Brain pericyte (primary cell): Measurements from ENCODE around the gene RAD51B.

ENCODE experiments used
- DNase-seq: peaks from one replicate; pipeline ENCODE4 v3.0.0-alpha.2; 2012; ENCODE audit warnings: low read depth, low spot score

RAD51B gene

GRCh38 chr14:68630081-68630571 lies 810.5 kb downstream of the RAD51B start:
- no peak for DNase-seq

GRCh38 chr14:68630611-68631393 lies 811.2 kb downstream of the RAD51B start:
- DNase-seq: no peak

GRCh38 chr14:68631394-68632053 lies 811.9 kb downstream of the RAD51B start:
- no peak for DNase-seq

GRCh38 chr14:68632054-68632895 lies 812.7 kb downstream of the RAD51B start:
- DNase-seq: no peak

GRCh38 chr14:68633131-68633991 lies 813.8 kb downstream of the RAD51B start:
- DNase-seq: peak; percentile 77

GRCh38 chr14:68634332-68634731 lies 814.8 kb downstream of the RAD51B start:
- DNase-seq: no peak

GRCh38 chr14:68634874-68635595 lies 815.5 kb downstream of the RAD51B start:
- no peak for DNase-seq

GRCh38 chr14:68636597-68636996 lies 817.0 kb downstream of the RAD51B start:
- DNase-seq: no peak

- DNase-seq: no peak
Measured at GRCh38 chr14:68637106-68638021, 817.8 kb downstream of the RAD51B start.

GRCh38 chr14:68638141-68638999 lies 818.8 kb downstream of the RAD51B start:
- DNase-seq: no peak

GRCh38 chr14:68639000-68639757 lies 819.6 kb downstream of the RAD51B start:
- no peak for DNase-seq

GRCh38 chr14:68639758-68640574 lies 820.4 kb downstream of the RAD51B start:
- DNase-seq: no peak

GRCh38 chr14:68643673-68644072 lies 824.1 kb downstream of the RAD51B start:
- DNase-seq: no peak

- no peak for DNase-seq
Measured at GRCh38 chr14:68644101-68644500, 824.5 kb downstream of the RAD51B start.

- no peak for DNase-seq
Measured at GRCh38 chr14:68645371-68645770, 825.8 kb downstream of the RAD51B start.

- DNase-seq: no peak
Measured at GRCh38 chr14:68649476-68650189, 830.1 kb downstream of the RAD51B start.
